Body of pancreas (tissue), 4 donors: ENCODE measurements around the gene NANOS2.

ENCODE experiments used
- CTCF ChIP-seq, 7 experiments: fragments of 450-650 bp in 4 of 7; fragments of 200-600 bp in 3 of 7; sonication (generic) in 3 of 7; IDR thresholded peaks; one replicate each; pipeline ENCODE4 v1.5.1; 2016 to 2019; ENCODE audit warnings: antibody characterized with exemption in 7 of 7
- POLR2A ChIP-seq, 3 donors: fragments of 450-650 bp; IDR thresholded peaks; one replicate each; pipeline ENCODE4 v1.6.1; 2016; ENCODE audit warnings: antibody characterized with exemption in 3 of 3, mild to moderate bottlenecking in 2 of 3

GRCh38 chr19:45900738-45901431 is 13.7 kb downstream of the NANOS2 start:
- TF ChIP-seq CTCF (IDR thresholded peaks at IDR 0.05): no peak
- no peak for TF ChIP-seq POLR2A (IDR thresholded peaks at IDR 0.05)
